H9 (cell line): ENCODE data around the gene RERE. TPM values are rescaled to one million over a fixed set of nuclear protein-coding genes. Genes with fewer than 3 reads are reported as not detected.
A peak's percentile ranks its signal among the peaks of the same experiment; 100 is the strongest.

Experiments
- DNase-seq: peaks from one replicate; pipeline ENCODE4 v3.0.0-alpha.2; 2017
- H2AFZ ChIP-seq: one replicate; pipeline ENCODE4 v1.6.1; 2013; ENCODE audit warnings: mild to moderate bottlenecking, low read length, control low read depth, moderate library complexity
- H2AK5ac ChIP-seq: 2 replicates; pipeline ENCODE4 v1.6.1; 2013; ENCODE audit warnings: low read length, control low read depth, mixed read lengths; ENCODE audit not compliant: insufficient read length
- H2BK120ac ChIP-seq: one replicate; pipeline ENCODE4 v1.6.1; 2013; ENCODE audit warnings: low read depth, mild to moderate bottlenecking, low read length, control low read depth, inconsistent platforms; ENCODE audit not compliant: poor library complexity, severe bottlenecking
- H2BK12ac ChIP-seq: 2 replicates; pipeline ENCODE4 v1.6.1; 2013; ENCODE audit warnings: low read length, control low read depth, mixed read lengths, low read depth; ENCODE audit not compliant: insufficient read length
- H2BK15ac ChIP-seq: 2 replicates; pipeline ENCODE4 v1.6.1; 2013; ENCODE audit warnings: low read depth, low read length, control low read depth
- H2BK20ac ChIP-seq: one replicate; pipeline ENCODE4 v1.6.1; 2013; ENCODE audit warnings: low read depth, mild to moderate bottlenecking, low read length, control low read depth, inconsistent platforms; ENCODE audit not compliant: poor library complexity, severe bottlenecking
- H2BK5ac ChIP-seq: 2 replicates; pipeline ENCODE4 v1.6.1; 2013; ENCODE audit warnings: low read length, control low read depth, mixed read lengths; ENCODE audit not compliant: insufficient read length
- H3K14ac ChIP-seq: 2 replicates; pipeline ENCODE4 v1.6.1; 2013; ENCODE audit warnings: low read length, control low read depth; ENCODE audit not compliant: insufficient read depth
- H3K18ac ChIP-seq: 2 replicates; pipeline ENCODE4 v1.6.1; 2013; ENCODE audit warnings: low read depth, mild to moderate bottlenecking, mixed read lengths, low read length, control low read depth; ENCODE audit not compliant: insufficient read length
- H3K23ac ChIP-seq: 2 replicates; pipeline ENCODE4 v1.6.1; 2013; ENCODE audit warnings: low read length, control low read depth, mixed read lengths, low read depth; ENCODE audit not compliant: insufficient read length
- H3K23me2 ChIP-seq: 2 replicates; pipeline ENCODE4 v1.6.1; 2013; ENCODE audit warnings: low read depth, mild to moderate bottlenecking, mixed read lengths, low read length, control low read depth; ENCODE audit not compliant: insufficient read length, poor library complexity, severe bottlenecking
- H3K27ac ChIP-seq: 2 replicates; pipeline ENCODE4 v1.5.1; 2013; ENCODE audit warnings: low read length, control low read depth, mixed read lengths, low read depth; ENCODE audit not compliant: insufficient read length
- H3K27me3 ChIP-seq: 2 replicates; pipeline ENCODE4 v1.6.1; 2013; ENCODE audit warnings: low read length, control low read depth, inconsistent platforms; ENCODE audit not compliant: insufficient read depth
- H3K4ac ChIP-seq: 2 replicates; pipeline ENCODE4 v1.6.1; 2013; ENCODE audit warnings: low read depth, mild to moderate bottlenecking, control low read depth, inconsistent platforms, low read length, moderate library complexity
- H3K4me1 ChIP-seq: 2 replicates; pipeline ENCODE4 v1.6.1; 2013; ENCODE audit warnings: low read length, control low read depth, inconsistent platforms; ENCODE audit not compliant: insufficient read depth
- H3K4me2 ChIP-seq: 2 replicates; pipeline ENCODE4 v1.6.1; 2013; ENCODE audit warnings: low read length, control low read depth, mixed read lengths; ENCODE audit not compliant: insufficient read length, insufficient read depth
- H3K56ac ChIP-seq: 2 replicates; pipeline ENCODE4 v1.6.1; 2013; ENCODE audit warnings: low read depth, mild to moderate bottlenecking, mixed read lengths, low read length, control low read depth; ENCODE audit not compliant: insufficient read length
- H3K79me1 ChIP-seq: 2 replicates; pipeline ENCODE4 v1.6.1; 2013; ENCODE audit warnings: low read depth, mild to moderate bottlenecking, moderate library complexity, low read length, control low read depth, inconsistent platforms; ENCODE audit not compliant: insufficient read depth, poor library complexity, severe bottlenecking
- H3K79me2 ChIP-seq: 2 replicates; pipeline ENCODE4 v1.6.1; 2013; ENCODE audit warnings: low read length, control low read depth, inconsistent platforms; ENCODE audit not compliant: insufficient read depth
- H3K9ac ChIP-seq: 2 replicates; pipeline ENCODE4 v1.6.1; 2013; ENCODE audit warnings: low read length, control low read depth, mixed read lengths; ENCODE audit not compliant: insufficient read length; ENCODE audit errors: extremely low read depth
- H3K9me3 ChIP-seq: one replicate; pipeline ENCODE4 v1.6.1; 2013; ENCODE audit warnings: low read depth, low read length, inconsistent platforms; ENCODE audit not compliant: control insufficient read depth
- H3T11ph ChIP-seq: one replicate; pipeline ENCODE4 v1.6.1; 2013; ENCODE audit warnings: mild to moderate bottlenecking, low read length, control low read depth, inconsistent platforms
- H4K20me1 ChIP-seq: one replicate; pipeline ENCODE4 v1.6.1; 2013; ENCODE audit not compliant: control insufficient read depth, insufficient read length, insufficient read depth
- H4K5ac ChIP-seq: 2 replicates; pipeline ENCODE4 v1.6.1; 2013; ENCODE audit warnings: low read depth, mild to moderate bottlenecking, mixed read lengths, low read length, control low read depth; ENCODE audit not compliant: insufficient read length
- H4K8ac ChIP-seq: replicated peaks from 2 replicates; pipeline ENCODE4 v1.6.1; 2013; ENCODE audit warnings: low read length, control low read depth, mixed read lengths, low read depth; ENCODE audit not compliant: insufficient read length
- H4K91ac ChIP-seq: 2 replicates; pipeline ENCODE4 v1.6.1; 2013; ENCODE audit warnings: low read depth, mild to moderate bottlenecking, moderate library complexity, mixed read lengths, low read length, control low read depth; ENCODE audit not compliant: insufficient read length
- H3K27ac Mint-ChIP-seq, 3 experiments: 2 replicates in 2 of 3; 3 replicates in 1 of 3; pipeline ENCODE4 v1.8.0; 2020 to 2021; ENCODE audit warnings: mixed read lengths in 3 of 3, mild to moderate bottlenecking in 1 of 3, moderate library complexity in 1 of 3
- H3K27me3 Mint-ChIP-seq: 2 replicates; pipeline ENCODE4 v1.8.0; 2021; ENCODE audit warnings: low read depth, mild to moderate bottlenecking, moderate library complexity, mixed read lengths
- H3K36me3 Mint-ChIP-seq, 3 experiments: 2 replicates in 2 of 3; 3 replicates in 1 of 3; pipeline ENCODE4 v1.8.0; 2020 to 2021; ENCODE audit warnings: low read depth in 3 of 3, mixed read lengths in 3 of 3; ENCODE audit not compliant: insufficient read depth in 1 of 3
- H3K4me1 Mint-ChIP-seq, 2 experiments: 2 replicates each; pipeline ENCODE4 v1.8.0; 2020; ENCODE audit warnings: mixed read lengths in 2 of 2
- H3K4me3 Mint-ChIP-seq, 2 experiments: 2 replicates in 1 of 2; 3 replicates in 1 of 2; pipeline ENCODE4 v1.8.0; 2020 to 2021; ENCODE audit warnings: mild to moderate bottlenecking in 2 of 2, mixed read lengths in 2 of 2, moderate library complexity in 1 of 2
- H3K9me3 Mint-ChIP-seq, 2 experiments: 2 replicates in 1 of 2; 3 replicates in 1 of 2; pipeline ENCODE4 v1.8.0; 2020; ENCODE audit warnings: mild to moderate bottlenecking in 2 of 2, mixed read lengths in 2 of 2, moderate library complexity in 1 of 2
- whole genome bisulfite sequencing: extraction: QIAGEN DNeasy Blood & Tissue Kit; methylation state at CpG from one replicate; pipeline ENCODE4 v1.1.7; 2013; ENCODE audit warnings: missing lambda C conversion rate, low lambda C conversion rate, mixed read lengths; ENCODE audit not compliant: insufficient read length; ENCODE audit errors: extremely low coverage; 5-methylcytosine and 5-hydroxymethylcytosine counted together
- total RNA-seq: library from RNA; stranded (reverse); gene quantifications from 2 replicates; pipeline ENCODE4 v1.2.1, GENCODE V29; 2021
- TF ChIP-seq, protein P1 (sequence below): fragments of 200-600 bp; sonication (generic); conservative IDR thresholded peaks from 3 replicates; pipeline ENCODE4 v1.8.0; 2021; ENCODE audit warnings: antibody characterized with exemption, mild to moderate bottlenecking

The RERE gene
- total RNA-seq, 1 experiment from 2014 or later: 103 TPM

- Histone ChIP-seq H2BK15ac (no peak overlapping the region), H3K4ac (no peak overlapping the region), H3K23me2 (no peaks in the 10 kb centered on the region), H4K5ac (no peak overlapping the region), H4K20me1 (no peaks in the 10 kb centered on the region), H2AK5ac (no peak overlapping the region), H4K8ac (no peak overlapping the region), H2BK120ac (no peak overlapping the region), H3K14ac (no peak overlapping the region), H3K18ac (no peak overlapping the region), H3K23ac (no peak overlapping the region), H3T11ph (no peak overlapping the region), H3K56ac (no peak overlapping the region), H3K9ac (no peak overlapping the region), H2AFZ (no peak overlapping the region), H3K27me3 (no peaks in the 10 kb centered on the region; the same call in 1 of the 2 replicates), H4K91ac (no peak overlapping the region), H3K9me3 (no peaks in the 10 kb centered on the region), H3K79me1 (no peaks in the 10 kb centered on the region), H2BK12ac (no peak overlapping the region), H3K4me1 (peaks cover 20% of the 10 kb centered on the region; the same call in 1 of the 2 replicates), H3K79me2 (0 out of 2 replicates have a peak, but pooled peaks cover 2% of the 10 kb centered on the region), H3K27ac (no peak overlapping the region), H3K4me2 (no peak overlapping the region), H2BK5ac (no peak overlapping the region), H2BK20ac (no peak overlapping the region)
- no CpG with 5 or more reads among the region's 4 CpGs for WGBS
- no peak for DNase-seq
- peak overlapping the region; percentile 3 to 99 (median 99) for H3K27ac Mint-ChIP-seq
- H3K27me3 Mint-ChIP-seq: no peaks in the 10 kb centered on the region
- H3K9me3 Mint-ChIP-seq: no peaks in the 10 kb centered on the region
- H3K4me1 Mint-ChIP-seq: peaks cover 67 to 70% of the 10 kb centered on the region in 2 experiments
- H3K4me3 Mint-ChIP-seq: peak overlapping the region in 1 of 2 experiments; percentile 40; a peak in 2 of 5 replicates
- peaks cover 0 to 8% (median 3%) of the 10 kb centered on the region in 3 experiments; a peak in 3 of 7 replicates for H3K36me3 Mint-ChIP-seq
- TF ChIP-seq, protein P1, sequence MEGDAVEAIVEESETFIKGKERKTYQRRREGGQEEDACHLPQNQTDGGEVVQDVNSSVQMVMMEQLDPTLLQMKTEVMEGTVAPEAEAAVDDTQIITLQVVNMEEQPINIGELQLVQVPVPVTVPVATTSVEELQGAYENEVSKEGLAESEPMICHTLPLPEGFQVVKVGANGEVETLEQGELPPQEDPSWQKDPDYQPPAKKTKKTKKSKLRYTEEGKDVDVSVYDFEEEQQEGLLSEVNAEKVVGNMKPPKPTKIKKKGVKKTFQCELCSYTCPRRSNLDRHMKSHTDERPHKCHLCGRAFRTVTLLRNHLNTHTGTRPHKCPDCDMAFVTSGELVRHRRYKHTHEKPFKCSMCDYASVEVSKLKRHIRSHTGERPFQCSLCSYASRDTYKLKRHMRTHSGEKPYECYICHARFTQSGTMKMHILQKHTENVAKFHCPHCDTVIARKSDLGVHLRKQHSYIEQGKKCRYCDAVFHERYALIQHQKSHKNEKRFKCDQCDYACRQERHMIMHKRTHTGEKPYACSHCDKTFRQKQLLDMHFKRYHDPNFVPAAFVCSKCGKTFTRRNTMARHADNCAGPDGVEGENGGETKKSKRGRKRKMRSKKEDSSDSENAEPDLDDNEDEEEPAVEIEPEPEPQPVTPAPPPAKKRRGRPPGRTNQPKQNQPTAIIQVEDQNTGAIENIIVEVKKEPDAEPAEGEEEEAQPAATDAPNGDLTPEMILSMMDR: no peak
Measured at GRCh38 chr1:8464377-8464776, 353.1 kb downstream of the RERE start.
